ENCODE measurements around the gene PPFIBP1.
A peak's percentile ranks its signal among the peaks of the same experiment; 100 is the strongest.
"Not testable (repeated sequence)": the region's sequence is repeated elsewhere in the genome, so short reads cannot be mapped to it uniquely, and the experiment has no call there.

The PPFIBP1 gene

GRCh38 chr12:27733052-27733656 lies 209.1 kb downstream of the PPFIBP1 start:
- TF ChIP-seq, protein P1, sequence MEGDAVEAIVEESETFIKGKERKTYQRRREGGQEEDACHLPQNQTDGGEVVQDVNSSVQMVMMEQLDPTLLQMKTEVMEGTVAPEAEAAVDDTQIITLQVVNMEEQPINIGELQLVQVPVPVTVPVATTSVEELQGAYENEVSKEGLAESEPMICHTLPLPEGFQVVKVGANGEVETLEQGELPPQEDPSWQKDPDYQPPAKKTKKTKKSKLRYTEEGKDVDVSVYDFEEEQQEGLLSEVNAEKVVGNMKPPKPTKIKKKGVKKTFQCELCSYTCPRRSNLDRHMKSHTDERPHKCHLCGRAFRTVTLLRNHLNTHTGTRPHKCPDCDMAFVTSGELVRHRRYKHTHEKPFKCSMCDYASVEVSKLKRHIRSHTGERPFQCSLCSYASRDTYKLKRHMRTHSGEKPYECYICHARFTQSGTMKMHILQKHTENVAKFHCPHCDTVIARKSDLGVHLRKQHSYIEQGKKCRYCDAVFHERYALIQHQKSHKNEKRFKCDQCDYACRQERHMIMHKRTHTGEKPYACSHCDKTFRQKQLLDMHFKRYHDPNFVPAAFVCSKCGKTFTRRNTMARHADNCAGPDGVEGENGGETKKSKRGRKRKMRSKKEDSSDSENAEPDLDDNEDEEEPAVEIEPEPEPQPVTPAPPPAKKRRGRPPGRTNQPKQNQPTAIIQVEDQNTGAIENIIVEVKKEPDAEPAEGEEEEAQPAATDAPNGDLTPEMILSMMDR (IDR thresholded peaks at IDR 0.05; ENCODE audit: insufficient read depth, low read length, poor library complexity, severe bottlenecking): peak; percentile 77
- H3K36me3 ChIP-seq (ENCODE audit: control insufficient read depth, insufficient read depth, low read length): peaks cover 8% of the 10 kb centered on the region
- no peak overlapping the region for H3K4me3 ChIP-seq (replicated peaks; ENCODE audit: low read depth, low read length)
- DNase-seq (ENCODE audit: extremely low read depth, insufficient read length): no peak
- no peaks in the 10 kb centered on the region for H3K27me3 ChIP-seq (replicated peaks; ENCODE audit: control insufficient read depth, insufficient read depth, low read length)

DNA sequence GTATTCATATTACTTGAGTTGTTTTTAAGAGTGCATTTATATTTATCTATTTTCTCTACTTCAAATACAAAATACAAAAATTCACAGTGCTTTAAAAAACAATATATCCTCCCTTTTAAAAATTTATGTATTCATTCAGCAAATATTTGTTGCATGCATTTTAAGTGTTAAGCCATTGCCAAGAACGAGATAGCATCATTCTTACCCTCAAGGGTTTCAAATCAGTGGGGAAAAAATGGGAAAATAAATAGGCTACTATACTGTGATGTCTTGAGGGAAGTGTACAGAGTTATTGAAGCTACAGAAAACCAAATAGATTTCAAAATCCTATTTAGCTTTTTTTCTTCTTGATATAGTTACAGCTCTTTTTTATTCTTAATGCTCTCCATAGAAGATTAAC lies 209.8 kb downstream of the PPFIBP1 start:
- Histone ChIP-seq H3K36me3 (ENCODE audit: control insufficient read depth, insufficient read depth, low read length) (peaks cover 8% of the 10 kb centered on the region), H3K27me3 (replicated peaks; ENCODE audit: control insufficient read depth, insufficient read depth, low read length) (no peaks in the 10 kb centered on the region), H3K4me3 (replicated peaks; ENCODE audit: low read depth, low read length) (no peak overlapping the region)
- DNase-seq (ENCODE audit: extremely low read depth, insufficient read length): no peak
- TF ChIP-seq, protein P1 (IDR thresholded peaks at IDR 0.05; ENCODE audit: insufficient read depth, low read length, poor library complexity, severe bottlenecking): no peak

GRCh38 chr12:27734321-27734720 lies 210.3 kb downstream of the PPFIBP1 start:
- H3K36me3 ChIP-seq (ENCODE audit: control insufficient read depth, insufficient read depth, low read length); H3K4me3 ChIP-seq (replicated peaks; ENCODE audit: low read depth, low read length); H3K27me3 ChIP-seq (replicated peaks; ENCODE audit: control insufficient read depth, insufficient read depth, low read length); DNase-seq (ENCODE audit: extremely low read depth, insufficient read length): not testable (repeated sequence)

DNA sequence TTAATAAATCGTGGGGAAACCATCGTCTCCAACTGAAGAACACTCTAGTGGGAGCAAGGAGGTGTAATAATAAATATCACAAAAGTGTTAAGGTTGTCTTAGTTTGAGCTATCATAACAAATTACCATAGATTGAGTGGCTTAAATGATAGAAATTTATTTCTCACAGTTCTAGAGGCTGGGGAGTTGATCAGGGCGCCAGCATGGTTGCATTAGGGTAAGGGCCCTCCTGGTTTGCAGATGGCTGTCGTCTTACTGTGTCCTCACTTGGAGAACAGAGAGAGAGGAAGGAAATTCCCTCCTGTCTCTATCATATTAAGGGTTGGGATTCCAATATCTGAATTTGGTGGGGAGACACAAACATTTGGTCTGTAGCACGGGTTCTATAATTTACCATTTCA lies 219.6 kb downstream of the PPFIBP1 start:
- Histone ChIP-seq H3K36me3 (ENCODE audit: control insufficient read depth, insufficient read depth, low read length) (peaks cover 5% of the 10 kb centered on the region), H3K27me3 (replicated peaks; ENCODE audit: control insufficient read depth, insufficient read depth, low read length) (no peaks in the 10 kb centered on the region), H3K4me3 (replicated peaks; ENCODE audit: low read depth, low read length) (no peak overlapping the region)
- DNase-seq (ENCODE audit: extremely low read depth, insufficient read length): no peak
- TF ChIP-seq, protein P1 (IDR thresholded peaks at IDR 0.05; ENCODE audit: insufficient read depth, low read length, poor library complexity, severe bottlenecking): no peak

All from GM06990 (cell line).